ENCODE data around the gene PLPP4.

PLPP4 gene

GRCh38 chr10:120613180-120613579 is 156.2 kb downstream of the PLPP4 start:
- no peak for DNase-seq

GRCh38 chr10:120614680-120615079 is 157.7 kb downstream of the PLPP4 start:
- no peak for DNase-seq

GRCh38 chr10:120616311-120616911 is 159.4 kb downstream of the PLPP4 start:
- no peak for DNase-seq

GRCh38 chr10:120628197-120628596 is 171.2 kb downstream of the PLPP4 start:
- DNase-seq = no peak

GRCh38 chr10:120630266-120630665 is 173.2 kb downstream of the PLPP4 start:
- no peak for DNase-seq

DNA sequence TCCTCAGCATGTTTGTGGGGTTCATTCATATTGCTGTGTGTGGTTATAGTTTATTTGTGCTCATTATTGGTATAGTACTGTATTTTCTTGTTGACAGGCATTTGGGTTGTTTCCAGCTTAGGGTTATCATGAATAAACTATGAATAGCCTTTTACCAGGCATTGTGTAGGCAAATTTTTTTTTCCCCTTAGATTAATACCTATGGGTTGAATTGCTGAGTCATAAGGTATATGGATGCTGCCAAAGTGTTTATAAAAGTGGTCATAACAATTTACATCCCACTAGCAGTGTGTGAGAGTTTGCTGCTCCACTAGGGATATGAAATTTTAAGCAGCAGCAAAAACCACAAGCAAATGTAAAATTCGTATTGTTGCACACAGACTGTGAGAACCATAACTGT is 175.0 kb downstream of the PLPP4 start:
- no peak for DNase-seq

DNA sequence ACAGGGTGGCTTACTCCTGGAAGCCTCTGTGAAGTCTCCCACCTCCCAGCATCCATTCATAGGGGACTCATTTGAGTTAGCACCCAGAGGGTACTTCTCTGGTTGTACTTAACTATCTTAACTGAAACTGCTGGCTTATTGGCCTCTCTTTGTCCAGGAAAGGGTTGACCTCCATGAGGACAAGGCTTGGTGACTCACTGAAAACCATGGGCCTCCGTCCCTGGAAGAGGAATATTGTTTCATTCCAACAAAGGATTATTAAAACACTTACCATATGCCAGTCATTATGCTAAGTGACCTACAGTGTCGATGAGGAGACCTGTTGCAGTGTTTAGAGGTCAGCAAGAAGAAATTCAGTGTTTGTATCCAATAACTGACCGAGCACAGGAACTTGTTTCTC is 175.9 kb downstream of the PLPP4 start:
- DNase-seq = no peak

DNA sequence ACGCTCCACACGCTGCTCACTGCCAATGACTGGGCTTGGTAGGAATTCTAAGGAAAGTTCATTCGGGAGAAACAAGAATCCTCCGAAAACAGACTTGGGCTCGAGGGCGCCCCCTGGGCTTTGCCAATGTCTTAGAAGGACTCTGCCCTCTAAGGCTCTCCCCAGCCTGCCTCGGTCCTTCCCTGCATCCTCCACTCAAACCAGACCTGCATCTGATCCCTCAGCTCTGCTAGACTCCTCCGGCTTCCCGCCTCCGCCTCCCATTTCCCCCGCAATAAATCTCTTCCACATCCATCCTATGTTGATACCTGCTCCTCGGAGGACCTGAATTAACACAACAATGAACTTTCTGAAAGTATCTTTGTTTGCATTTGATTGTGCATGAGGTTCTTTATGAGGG is 177.6 kb downstream of the PLPP4 start:
- no peak for DNase-seq

All from EL (cell line).